Thyroid gland (tissue), 4 donors: ENCODE data around the gene HSF5.

Experiments
- POLR2A ChIP-seq, 2 donors: fragments of 450-650 bp; IDR thresholded peaks; one replicate each; pipeline ENCODE4 v1.6.1; 2017; ENCODE audit warnings: antibody characterized with exemption in 2 of 2, mild to moderate bottlenecking in 2 of 2, moderate library complexity in 1 of 2
- TF ChIP-seq, protein P1 (sequence below), 6 experiments: fragments of 200-600 bp in 3 of 6; fragments of 450-650 bp in 3 of 6; sonication (generic) in 3 of 6; IDR thresholded peaks; one replicate each; pipeline ENCODE4 v1.5.1; 2016 to 2019; ENCODE audit warnings: antibody characterized with exemption in 6 of 6, mild to moderate bottlenecking in 2 of 6, inconsistent platforms in 1 of 6, moderate library complexity in 1 of 6

DNA sequence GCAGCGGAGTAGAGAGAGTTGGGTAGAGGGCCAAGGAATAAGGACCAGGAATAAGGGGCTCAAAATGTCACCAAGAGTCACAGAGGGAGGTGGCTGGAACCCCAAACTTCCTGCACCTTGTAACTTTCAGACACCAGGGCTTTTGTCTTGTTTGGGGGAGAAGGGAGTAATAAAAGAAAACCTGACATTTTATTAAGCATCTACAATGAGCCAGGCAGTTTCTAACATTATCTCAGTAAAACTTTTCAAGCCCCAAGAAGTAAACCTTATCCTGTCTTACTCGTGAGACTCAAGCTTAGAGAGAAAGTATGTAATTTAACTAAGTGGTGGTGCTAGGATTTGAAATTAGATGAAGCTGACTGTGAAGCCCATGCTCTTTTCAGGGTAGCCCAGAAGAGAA is 27.1 kb upstream of the HSF5 start:
- TF ChIP-seq, protein P1, sequence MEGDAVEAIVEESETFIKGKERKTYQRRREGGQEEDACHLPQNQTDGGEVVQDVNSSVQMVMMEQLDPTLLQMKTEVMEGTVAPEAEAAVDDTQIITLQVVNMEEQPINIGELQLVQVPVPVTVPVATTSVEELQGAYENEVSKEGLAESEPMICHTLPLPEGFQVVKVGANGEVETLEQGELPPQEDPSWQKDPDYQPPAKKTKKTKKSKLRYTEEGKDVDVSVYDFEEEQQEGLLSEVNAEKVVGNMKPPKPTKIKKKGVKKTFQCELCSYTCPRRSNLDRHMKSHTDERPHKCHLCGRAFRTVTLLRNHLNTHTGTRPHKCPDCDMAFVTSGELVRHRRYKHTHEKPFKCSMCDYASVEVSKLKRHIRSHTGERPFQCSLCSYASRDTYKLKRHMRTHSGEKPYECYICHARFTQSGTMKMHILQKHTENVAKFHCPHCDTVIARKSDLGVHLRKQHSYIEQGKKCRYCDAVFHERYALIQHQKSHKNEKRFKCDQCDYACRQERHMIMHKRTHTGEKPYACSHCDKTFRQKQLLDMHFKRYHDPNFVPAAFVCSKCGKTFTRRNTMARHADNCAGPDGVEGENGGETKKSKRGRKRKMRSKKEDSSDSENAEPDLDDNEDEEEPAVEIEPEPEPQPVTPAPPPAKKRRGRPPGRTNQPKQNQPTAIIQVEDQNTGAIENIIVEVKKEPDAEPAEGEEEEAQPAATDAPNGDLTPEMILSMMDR (IDR thresholded peaks at IDR 0.05): no peak
- no peak for TF ChIP-seq POLR2A (IDR thresholded peaks at IDR 0.05)
